Subcutaneous abdominal adipose tissue (tissue), 5 donors: ENCODE measurements around the gene LYPLAL1.

Source experiments
- H3K27ac ChIP-seq: one replicate; pipeline ENCODE4 v1.7.0; 2013; ENCODE audit warnings: low read depth, mild to moderate bottlenecking, inconsistent platforms, low read length, moderate library complexity
- H3K27me3 ChIP-seq, 5 donors: one replicate each; pipeline ENCODE4 v1.7.0; 2013; ENCODE audit warnings: low read length in 5 of 5, inconsistent platforms in 1 of 5; ENCODE audit not compliant: control insufficient read depth in 5 of 5, insufficient read depth in 4 of 5
- H3K36me3 ChIP-seq, 5 donors: one replicate each; pipeline ENCODE4 v1.7.0; 2013; ENCODE audit warnings: low read length in 5 of 5; ENCODE audit not compliant: control insufficient read depth in 5 of 5, insufficient read depth in 5 of 5
- H3K4me1 ChIP-seq, 5 donors: one replicate each; pipeline ENCODE4 v1.7.0; 2013; ENCODE audit warnings: low read length in 5 of 5, mild to moderate bottlenecking in 3 of 5, moderate library complexity in 1 of 5; ENCODE audit not compliant: control insufficient read depth in 5 of 5, insufficient read depth in 5 of 5
- H3K4me3 ChIP-seq, 5 donors: one replicate each; pipeline ENCODE4 v1.7.0; 2013; ENCODE audit warnings: low read length in 5 of 5, low read depth in 1 of 5
- H3K9ac ChIP-seq, 5 donors: one replicate each; pipeline ENCODE4 v1.7.0; 2013; ENCODE audit warnings: low read length in 5 of 5, mild to moderate bottlenecking in 4 of 5, moderate library complexity in 3 of 5
- H3K9me3 ChIP-seq, 5 donors: one replicate each; pipeline ENCODE4 v1.7.0; 2013; ENCODE audit warnings: low read length in 5 of 5; ENCODE audit not compliant: control insufficient read depth in 5 of 5
- donor health status: healthy.
- donor health status: healthy.
- donor health status: healthy.
- donor health status: healthy.
- donor health status: healthy.

Gene LYPLAL1

GRCh38 chr1:219173758-219174459, at the start of gene LYPLAL1:
LYPLAL1 (plus strand) TSS chr1:219173878; CDS start chr1:219173891, 13 bp downstream.
- H3K9me3 ChIP-seq: no peaks in the 10 kb centered on the region
- H3K4me3 ChIP-seq: peak within 1 kb of the TSS; percentile 90 to 97 (median 93)
- peak within 1 kb of the TSS; percentile 75 to 91 (median 88) for H3K9ac ChIP-seq
- H3K27ac ChIP-seq: peak within 1 kb of the TSS; percentile 96
- no peaks in the 10 kb centered on the region for H3K36me3 ChIP-seq
- H3K27me3 ChIP-seq: no peaks in the 10 kb centered on the region
- peaks cover 0 to 54% (median 49%) of the 10 kb centered on the region in 5 donors for H3K4me1 ChIP-seq

GRCh38 chr1:219124163-219124562, 49.5 kb upstream of the LYPLAL1 start:
- no peak overlapping the region for H3K9ac ChIP-seq
- H3K9me3 ChIP-seq: no peaks in the 10 kb centered on the region
- H3K27ac ChIP-seq: no peak overlapping the region
- no peaks in the 10 kb centered on the region for H3K36me3 ChIP-seq
- H3K4me1 ChIP-seq: peaks cover 3 to 53% (median 23%) of the 10 kb centered on the region in 5 donors
- no peak overlapping the region for H3K4me3 ChIP-seq
- no peaks in the 10 kb centered on the region for H3K27me3 ChIP-seq

- no peak overlapping the region for H3K4me3 ChIP-seq
- no peaks in the 10 kb centered on the region for H3K27me3 ChIP-seq
- H3K9ac ChIP-seq: no peak overlapping the region
- H3K27ac ChIP-seq: no peak overlapping the region
- no peaks in the 10 kb centered on the region for H3K9me3 ChIP-seq
- peaks cover 3 to 45% (median 17%) of the 10 kb centered on the region in 5 donors for H3K4me1 ChIP-seq
- no peaks in the 10 kb centered on the region for H3K36me3 ChIP-seq
Measured at GRCh38 chr1:219125342-219125741, 48.3 kb upstream of the LYPLAL1 start.

- Histone ChIP-seq H3K4me1 (peaks cover 3 to 39% (median 16%) of the 10 kb centered on the region in 5 donors), H3K36me3 (no peaks in the 10 kb centered on the region), H3K4me3 (no peak overlapping the region), H3K27ac (no peak overlapping the region), H3K9me3 (no peaks in the 10 kb centered on the region), H3K9ac (no peak overlapping the region), H3K27me3 (no peaks in the 10 kb centered on the region)
Measured at GRCh38 chr1:219126377-219126776, 47.3 kb upstream of the LYPLAL1 start.

- Histone ChIP-seq H3K36me3 (no peaks in the 10 kb centered on the region), H3K9me3 (no peaks in the 10 kb centered on the region), H3K27ac (no peak overlapping the region), H3K4me3 (no peak overlapping the region), H3K9ac (no peak overlapping the region), H3K4me1 (peaks cover 0 to 15% (median 8%) of the 10 kb centered on the region in 5 donors), H3K27me3 (no peaks in the 10 kb centered on the region)
Measured at GRCh38 chr1:219128957-219129356, 44.7 kb upstream of the LYPLAL1 start.

GRCh38 chr1:219130366-219130935, 43.2 kb upstream of the LYPLAL1 start:
- H3K27ac ChIP-seq: no peak overlapping the region
- no peak overlapping the region for H3K9ac ChIP-seq
- H3K4me1 ChIP-seq: peaks cover 0 to 14% (median 8%) of the 10 kb centered on the region in 5 donors
- no peak overlapping the region for H3K4me3 ChIP-seq
- H3K9me3 ChIP-seq: no peaks in the 10 kb centered on the region
- no peaks in the 10 kb centered on the region for H3K27me3 ChIP-seq
- H3K36me3 ChIP-seq: no peaks in the 10 kb centered on the region

- Histone ChIP-seq H3K36me3 (no peaks in the 10 kb centered on the region), H3K27ac (no peak overlapping the region), H3K9ac (no peak overlapping the region), H3K4me1 (no peaks in the 10 kb centered on the region), H3K27me3 (no peaks in the 10 kb centered on the region), H3K4me3 (no peak overlapping the region), H3K9me3 (no peaks in the 10 kb centered on the region)
Measured at GRCh38 chr1:219132939-219133338, 40.7 kb upstream of the LYPLAL1 start.

GRCh38 chr1:219138747-219139146, 34.9 kb upstream of the LYPLAL1 start:
- Histone ChIP-seq H3K27ac (no peak overlapping the region), H3K4me1 (no peaks in the 10 kb centered on the region), H3K9me3 (no peaks in the 10 kb centered on the region), H3K9ac (no peak overlapping the region), H3K4me3 (no peak overlapping the region), H3K36me3 (no peaks in the 10 kb centered on the region), H3K27me3 (no peaks in the 10 kb centered on the region)

- H3K9ac ChIP-seq: no peak overlapping the region
- no peaks in the 10 kb centered on the region for H3K27me3 ChIP-seq
- H3K9me3 ChIP-seq: no peaks in the 10 kb centered on the region
- no peaks in the 10 kb centered on the region for H3K4me1 ChIP-seq
- no peak overlapping the region for H3K4me3 ChIP-seq
- no peak overlapping the region for H3K27ac ChIP-seq
- no peaks in the 10 kb centered on the region for H3K36me3 ChIP-seq
Measured at GRCh38 chr1:219140303-219140877, 33.3 kb upstream of the LYPLAL1 start.

- no peak overlapping the region for H3K9ac ChIP-seq
- no peak overlapping the region for H3K27ac ChIP-seq
- H3K9me3 ChIP-seq: no peaks in the 10 kb centered on the region
- no peaks in the 10 kb centered on the region for H3K36me3 ChIP-seq
- H3K27me3 ChIP-seq: no peaks in the 10 kb centered on the region
- no peak overlapping the region for H3K4me3 ChIP-seq
- no peaks in the 10 kb centered on the region for H3K4me1 ChIP-seq
Measured at GRCh38 chr1:219143735-219144134, 29.9 kb upstream of the LYPLAL1 start.
